Heart left ventricle (tissue), 13 donors: Measurements from ENCODE around the gene TMC7.

Experiments
- CTCF ChIP-seq, 12 donors: fragments of 200-600 bp; sonication (generic) in 4 of 12; IDR thresholded peaks; one replicate each; pipeline versions ENCODE4 v1.5.0 to v1.8.0; 2018 to 2022; ENCODE audit warnings: antibody characterized with exemption in 12 of 12, mild to moderate bottlenecking in 5 of 12
- POLR2A ChIP-seq, 2 donors: fragments of 450-650 bp; IDR thresholded peaks; one replicate each; pipeline ENCODE4 v1.6.1; 2017; ENCODE audit warnings: antibody characterized with exemption in 2 of 2, mild to moderate bottlenecking in 2 of 2, moderate library complexity in 2 of 2
- donor health status: ischemic (EF 13 %, LVEDD 7.1; RV severe dilation, severe dysfunction).
- donor health status: DM: no; HTN: yes; CAD: no.
- donor health status: DM: no; HTN: no; CAD: no.
- donor health status: ischemic (EF 25% LVEDD 6.9; RV normal size, moderate dysfunction).
- donor health status: ischemic (EF 25% LVEDD 5.7; RV mildly dilated, moderate dysfunction).
- donor health status: ischemic (EF 35%, LVEDD 5.7; RV mildly dilated, moderate dysfunction).
- donor health status: nonischemic (EF 11% LVEDD 7.7; RV severe dilation, severe dysfunction).
- donor health status: DM: yes; HTN: yes; CAD: no.
- donor health status: PGD.
- donor health status: ischemic (EF 29% LVEDD 5.4; RV normal size, mild dysfunction).
- donor health status: nonischemic (EF 23%, LVEDD 6.1; RV moderate dilation, normal function).

GRCh38 chr16:19088341-19088916 lies 104.7 kb downstream of the TMC7 start:
- TF ChIP-seq CTCF (IDR thresholded peaks at IDR 0.05) (no peak), POLR2A (IDR thresholded peaks at IDR 0.05) (no peak)
